ENCODE data around the gene PABPC1L. TPM values are rescaled to one million over a fixed set of nuclear protein-coding genes. Genes with fewer than 3 reads are reported as not detected.
A peak's percentile ranks its signal among the peaks of the same experiment; 100 is the strongest.

The PABPC1L gene
- total and polyA plus RNA-seq, 7 donors: 1.1 to 22.9 (median 4.4) TPM

DNA sequence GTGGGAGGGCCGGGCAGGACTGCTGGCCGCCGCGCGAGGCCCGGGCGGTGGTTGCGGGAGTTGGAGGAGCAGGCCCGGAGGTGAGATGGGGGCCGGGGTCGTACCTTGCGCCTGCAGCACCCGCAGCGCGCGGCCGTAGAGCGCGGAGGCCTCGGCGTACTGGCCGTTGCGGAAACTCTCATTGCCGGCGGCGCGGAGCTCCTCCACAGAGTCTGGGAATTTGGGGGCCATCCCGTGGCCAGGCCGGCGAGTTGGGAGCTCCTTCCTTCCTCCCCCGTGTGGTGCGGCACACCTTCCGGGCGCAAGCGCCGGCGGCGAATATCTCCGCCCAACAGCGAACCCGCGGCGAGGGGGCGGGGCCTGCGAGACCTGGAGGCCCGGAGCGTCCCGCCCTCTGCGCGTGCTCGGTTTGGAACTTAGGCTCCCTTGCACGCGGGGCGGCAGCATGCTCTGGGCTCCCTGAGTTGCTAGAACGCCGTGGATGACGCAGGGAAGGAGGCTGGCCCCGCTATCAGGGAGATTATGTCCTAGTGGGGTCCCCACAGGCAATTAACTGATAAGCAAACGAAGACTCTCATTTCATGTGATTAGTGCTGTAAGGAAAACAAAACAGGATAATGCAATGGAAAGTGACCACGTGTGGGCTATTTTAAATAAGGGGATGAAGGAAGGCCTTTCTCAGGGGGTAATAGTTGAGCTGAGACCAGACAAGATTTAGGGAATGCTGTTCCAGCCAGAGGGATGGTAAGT, 50.4 kb downstream of the PABPC1L start, which contains the start of gene TOMM34:
Gene TOMM34 (minus strand): TSS at position 295 of the 750 bp plus-strand sequence. CDS start 64 bp downstream, at position 231.
- peak; percentile 97 for DNase-seq
- intact Hi-C loops (cut with DNase I): loop anchor here (5.0 to 10.0 kb wide), 3 partner anchors 73 to 485 kb away; partner anchors contain the start of genes DBNDD2, TTPAL and YWHAB

DNA sequence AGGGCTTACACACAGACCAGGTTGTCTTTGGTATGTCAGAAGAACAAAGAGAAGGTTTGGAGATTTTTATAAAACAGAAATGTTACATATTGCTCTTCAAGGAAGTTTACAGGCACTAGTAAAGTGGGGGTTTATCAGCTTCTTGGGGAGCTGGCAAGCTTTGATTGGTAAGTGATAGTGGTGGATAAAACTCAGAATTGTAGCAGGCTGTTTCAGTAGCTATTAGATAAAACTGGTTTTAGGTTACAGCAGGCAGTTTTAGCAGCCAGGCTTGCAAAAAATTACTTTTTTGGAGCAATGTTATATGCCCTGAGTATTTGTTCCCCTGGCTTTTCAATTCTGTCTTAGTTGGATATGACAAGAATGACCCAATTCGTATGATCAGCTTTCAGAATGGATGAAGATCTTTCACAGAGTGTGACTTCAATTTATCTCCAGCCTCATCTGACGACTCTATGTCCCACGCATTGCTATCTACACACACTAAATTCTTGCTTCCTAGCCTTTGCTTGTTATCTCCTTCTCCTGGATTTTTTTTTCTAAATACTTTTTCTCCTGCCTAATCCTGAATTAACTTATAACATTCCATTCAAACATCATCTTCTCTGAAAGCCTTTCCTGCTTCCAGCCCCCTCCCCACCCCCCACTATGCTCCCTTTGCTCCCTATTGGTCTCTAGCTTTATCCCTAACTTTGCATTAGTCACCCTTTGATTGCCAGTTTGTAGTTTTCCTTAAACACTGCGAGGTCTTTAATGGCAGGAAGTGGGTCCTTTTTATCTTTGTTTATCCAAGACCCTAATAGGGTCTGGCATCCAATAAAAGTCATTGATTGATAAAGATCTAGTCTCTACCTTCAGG, 51.4 kb downstream of the PABPC1L start:
- intact Hi-C loops (cut with DNase I): loop anchor here (5.0 to 10.0 kb wide), 3 partner anchors 74 to 486 kb away; partner anchors contain the start of genes DBNDD2, TTPAL and YWHAB
- DNase-seq: no peak
- Histone ChIP-seq H3K27me3 (no peaks in the 10 kb centered on the region), H3K4me3 (no peak overlapping the region), H3K27ac (peak overlapping the region in 3 of 4 donors; percentile 81 to 90 (median 87)), H3K4me1 (peaks cover 0 to 30% (median 20%) of the 10 kb centered on the region in 4 donors), H3K9me3 (no peaks in the 10 kb centered on the region), H3K36me3 (peaks cover 0 to 8% (median 2%) of the 10 kb centered on the region in 4 donors)
- 78 to 81% methylated on average over 4 of the region's 4 CpGs for WGBS, 2 donors
- no peak for TF ChIP-seq POLR2A (IDR thresholded peaks at IDR 0.05)
- TF ChIP-seq, protein P1, sequence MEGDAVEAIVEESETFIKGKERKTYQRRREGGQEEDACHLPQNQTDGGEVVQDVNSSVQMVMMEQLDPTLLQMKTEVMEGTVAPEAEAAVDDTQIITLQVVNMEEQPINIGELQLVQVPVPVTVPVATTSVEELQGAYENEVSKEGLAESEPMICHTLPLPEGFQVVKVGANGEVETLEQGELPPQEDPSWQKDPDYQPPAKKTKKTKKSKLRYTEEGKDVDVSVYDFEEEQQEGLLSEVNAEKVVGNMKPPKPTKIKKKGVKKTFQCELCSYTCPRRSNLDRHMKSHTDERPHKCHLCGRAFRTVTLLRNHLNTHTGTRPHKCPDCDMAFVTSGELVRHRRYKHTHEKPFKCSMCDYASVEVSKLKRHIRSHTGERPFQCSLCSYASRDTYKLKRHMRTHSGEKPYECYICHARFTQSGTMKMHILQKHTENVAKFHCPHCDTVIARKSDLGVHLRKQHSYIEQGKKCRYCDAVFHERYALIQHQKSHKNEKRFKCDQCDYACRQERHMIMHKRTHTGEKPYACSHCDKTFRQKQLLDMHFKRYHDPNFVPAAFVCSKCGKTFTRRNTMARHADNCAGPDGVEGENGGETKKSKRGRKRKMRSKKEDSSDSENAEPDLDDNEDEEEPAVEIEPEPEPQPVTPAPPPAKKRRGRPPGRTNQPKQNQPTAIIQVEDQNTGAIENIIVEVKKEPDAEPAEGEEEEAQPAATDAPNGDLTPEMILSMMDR (IDR thresholded peaks at IDR 0.05): no peak
- no peak for TF ChIP-seq POLR2AphosphoS5 (IDR thresholded peaks at IDR 0.05)
- TF ChIP-seq EP300 (IDR thresholded peaks at IDR 0.05): no peak

More for the DNA sequence above, 50.4 kb downstream of the PABPC1L start, which contains the start of gene TOMM34:
- Histone ChIP-seq H3K27me3 (no peaks in the 10 kb centered on the region), H3K4me1 (peaks cover 0 to 24% (median 18%) of the 10 kb centered on the region in 4 donors), H3K27ac (peak within 1 kb of the TSS; percentile 80 to 90 (median 84)), H3K36me3 (peaks cover 0 to 18% (median 9%) of the 10 kb centered on the region in 4 donors), H3K4me3 (peak within 1 kb of the TSS; percentile 60 to 96 (median 80)), H3K9me3 (no peaks in the 10 kb centered on the region)
- WGBS, 2 donors: 0% methylated on average over 60 of the region's 60 CpGs
- peak; percentile 53 to 59 for TF ChIP-seq POLR2A (IDR thresholded peaks at IDR 0.05)
- TF ChIP-seq, protein P1 (IDR thresholded peaks at IDR 0.05): no peak
- no peak for TF ChIP-seq EP300 (IDR thresholded peaks at IDR 0.05)
- TF ChIP-seq POLR2AphosphoS5 (IDR thresholded peaks at IDR 0.05): peak; percentile 69 to 91 (median 78)

- H3K27me3 ChIP-seq: no peaks in the 10 kb centered on the region
- TF ChIP-seq POLR2AphosphoS5 (IDR thresholded peaks at IDR 0.05): no peak
- no peak for TF ChIP-seq EP300 (IDR thresholded peaks at IDR 0.05)
- no peak for TF ChIP-seq POLR2A (IDR thresholded peaks at IDR 0.05)
- TF ChIP-seq, protein P1 (IDR thresholded peaks at IDR 0.05): no peak
- no peak overlapping the region for H3K27ac ChIP-seq
- peaks cover 0 to 31% (median 22%) of the 10 kb centered on the region in 4 donors for H3K4me1 ChIP-seq
- no peaks in the 10 kb centered on the region for H3K9me3 ChIP-seq
- no peak overlapping the region for H3K4me3 ChIP-seq
- peaks cover 0 to 2% (median 0%) of the 10 kb centered on the region in 4 donors for H3K36me3 ChIP-seq
- intact Hi-C loops (cut with DNase I): loop anchor here (5.0 to 10.0 kb wide), 3 partner anchors 75 to 487 kb away; partner anchors contain the start of genes DBNDD2, TTPAL and YWHAB
- WGBS, 2 donors: 89 to 92% methylated on average over 3 of the region's 3 CpGs
- no peak for DNase-seq
Observed at GRCh38 chr20:44961870-44962267, 52.0 kb downstream of the PABPC1L start.

- intact Hi-C loops (cut with DNase I): loop anchor here (5.0 to 10.0 kb wide), 3 partner anchors 75 to 488 kb away; partner anchors contain the start of genes DBNDD2, TTPAL and YWHAB
- no peaks in the 10 kb centered on the region for H3K9me3 ChIP-seq
- no peak for DNase-seq
- no peak overlapping the region for H3K4me3 ChIP-seq
- no peaks in the 10 kb centered on the region for H3K27me3 ChIP-seq
- H3K36me3 ChIP-seq: no peaks in the 10 kb centered on the region
- peaks cover 0 to 38% (median 28%) of the 10 kb centered on the region in 4 donors for H3K4me1 ChIP-seq
- H3K27ac ChIP-seq: no peak overlapping the region
- TF ChIP-seq POLR2A (IDR thresholded peaks at IDR 0.05): no peak
- 93 to 96% methylated on average over 3 of the region's 3 CpGs for WGBS, 2 donors
Observed at GRCh38 chr20:44962483-44962882, 52.6 kb downstream of the PABPC1L start.

All from sigmoid colon (tissue), 7 donors.